HEK293 (cell line): ENCODE measurements around the gene KHDC1L.

ENCODE experiments used
- CTCF ChIA-PET: fragments of 350-600 bp; formaldehyde crosslinking; extraction: SDS; loops from one replicate; lab custom pipeline; 2021; ENCODE audit warnings: antibody characterized with exemption; lab: Yijun Ruan, JAX
- POLR2A ChIA-PET: fragments of 300-600 bp; formaldehyde crosslinking; extraction: SDS; loops from one replicate; lab custom pipeline; 2020; ENCODE audit warnings: antibody characterized with exemption, inconsistent platforms; lab: Yijun Ruan, JAX
- H3K27ac ChIP-seq: fragments of 200-500 bp; sonication (Bioruptor generic); 2 replicates; pipeline ENCODE4 v1.5.1; 2014; ENCODE audit warnings: low read depth, low read length, control low read depth, inconsistent platforms; ENCODE audit errors: extremely low read depth
- H3K36me3 ChIP-seq, 2 experiments: fragments of 200-500 bp in 1 of 2; sonication (Bioruptor generic) in 1 of 2; 1 replicate in 1 of 2; 2 replicates in 1 of 2; pipeline ENCODE4 v1.5.1; 2014 to 2017; ENCODE audit warnings: inconsistent platforms in 2 of 2, low read length in 2 of 2; ENCODE audit not compliant: control insufficient read depth in 2 of 2, insufficient read depth in 1 of 2
- H3K4me1 ChIP-seq: fragments of 200-500 bp; sonication (Bioruptor generic); 2 replicates; pipeline ENCODE4 v1.5.1; 2014; ENCODE audit warnings: mild to moderate bottlenecking, low read length, inconsistent platforms; ENCODE audit not compliant: control insufficient read depth, insufficient read depth
- H3K4me3 ChIP-seq: 2 replicates; pipeline ENCODE4 v1.5.1; 2011; ENCODE audit warnings: low read depth, mild to moderate bottlenecking, control low read depth, low read length, moderate library complexity
- H3K9me3 ChIP-seq: fragments of 200-500 bp; sonication (Bioruptor generic); 2 replicates; pipeline ENCODE4 v1.5.1; 2014; ENCODE audit warnings: low read depth, low read length, inconsistent platforms; ENCODE audit not compliant: control insufficient read depth, insufficient read depth
- GFI1B ChIP-seq: fragments of 450-650 bp; formaldehyde crosslinking; IDR thresholded peaks from 2 replicates; pipeline ENCODE4 v1.5.1; 2016; ENCODE audit warnings: missing biosample characterization, missing genetic modification characterization
- GLI2 ChIP-seq: fragments of 450-650 bp; formaldehyde crosslinking; IDR thresholded peaks from 2 replicates; pipeline ENCODE4; 2017; ENCODE audit warnings: missing biosample characterization, missing genetic modification characterization, low read depth, borderline replicate concordance
- IKZF3 ChIP-seq: fragments of 450-650 bp; IDR thresholded peaks from 2 replicates; pipeline ENCODE4 v1.5.0; 2018; ENCODE audit warnings: missing biosample characterization, mild to moderate bottlenecking, missing genetic modification characterization, moderate library complexity
- KLF16 ChIP-seq: fragments of 450-650 bp; formaldehyde crosslinking; IDR thresholded peaks from 2 replicates; pipeline ENCODE4 v1.5.1; 2017; ENCODE audit warnings: missing biosample characterization, missing genetic modification characterization
- MZF1 ChIP-seq: fragments of 450-650 bp; formaldehyde crosslinking; IDR thresholded peaks from 2 replicates; pipeline ENCODE4 v1.5.1; 2017; ENCODE audit warnings: missing biosample characterization, missing genetic modification characterization, borderline replicate concordance
- REPIN1 ChIP-seq: fragments of 450-650 bp; formaldehyde crosslinking; IDR thresholded peaks from 2 replicates; pipeline ENCODE4 v1.5.1; 2017; ENCODE audit warnings: missing biosample characterization, missing genetic modification characterization, low read depth
- ZBTB21 ChIP-seq: fragments of 450-650 bp; formaldehyde crosslinking; IDR thresholded peaks from 2 replicates; pipeline ENCODE4 v1.5.1; 2017; ENCODE audit warnings: missing biosample characterization, missing genetic modification characterization
- ZBTB8A ChIP-seq: fragments of 450-650 bp; formaldehyde crosslinking; IDR thresholded peaks from 2 replicates; pipeline ENCODE4 v1.5.1; 2016; ENCODE audit warnings: missing biosample characterization, missing genetic modification characterization
- ZNF155 ChIP-seq: fragments of 450-650 bp; formaldehyde crosslinking; IDR thresholded peaks from 2 replicates; pipeline ENCODE4 v1.5.1; 2016; ENCODE audit warnings: missing biosample characterization, missing genetic modification characterization
- ZNF184 ChIP-seq: fragments of 450-650 bp; IDR thresholded peaks from 2 replicates; pipeline ENCODE4 v1.5.1; 2018; ENCODE audit warnings: missing biosample characterization, mild to moderate bottlenecking, missing genetic modification characterization
- ZNF366 ChIP-seq: fragments of 450-650 bp; formaldehyde crosslinking; conservative IDR thresholded peaks from 2 replicates; pipeline ENCODE4 v1.5.1; 2016; ENCODE audit warnings: missing biosample characterization, missing genetic modification characterization
- ZNF394 ChIP-seq: fragments of 450-650 bp; formaldehyde crosslinking; IDR thresholded peaks from 2 replicates; pipeline ENCODE4 v1.5.1; 2016; ENCODE audit warnings: missing biosample characterization, missing genetic modification characterization, mild to moderate bottlenecking, moderate library complexity, borderline replicate concordance
- ZNF404 ChIP-seq: fragments of 450-650 bp; formaldehyde crosslinking; IDR thresholded peaks from 2 replicates; pipeline ENCODE4 v1.5.1; 2017; ENCODE audit warnings: missing biosample characterization, missing genetic modification characterization
- ZNF416 ChIP-seq: fragments of 450-650 bp; formaldehyde crosslinking; IDR thresholded peaks from 2 replicates; pipeline ENCODE4 v1.5.1; 2016; ENCODE audit warnings: missing biosample characterization, missing genetic modification characterization
- ZNF514 ChIP-seq: fragments of 450-650 bp; formaldehyde crosslinking; IDR thresholded peaks from 2 replicates; pipeline ENCODE4 v1.5.1; 2016; ENCODE audit warnings: missing biosample characterization, missing genetic modification characterization
- ZNF558 ChIP-seq: fragments of 450-650 bp; formaldehyde crosslinking; IDR thresholded peaks from 2 replicates; pipeline ENCODE4 v1.5.1; 2016; ENCODE audit warnings: missing biosample characterization, missing genetic modification characterization
- ZNF610 ChIP-seq: fragments of 450-650 bp; formaldehyde crosslinking; IDR thresholded peaks from 2 replicates; pipeline ENCODE4 v1.5.1; 2016; ENCODE audit warnings: missing biosample characterization, missing genetic modification characterization, borderline replicate concordance
- ZNF670 ChIP-seq: fragments of 450-650 bp; formaldehyde crosslinking; IDR thresholded peaks from 2 replicates; pipeline ENCODE4 v1.5.1; 2016; ENCODE audit warnings: missing biosample characterization, missing genetic modification characterization, low read depth
- ZNF747 ChIP-seq: fragments of 450-650 bp; formaldehyde crosslinking; IDR thresholded peaks from 2 replicates; pipeline ENCODE4 v1.5.1; 2016; ENCODE audit warnings: missing biosample characterization, missing genetic modification characterization
- ZNF777 ChIP-seq: fragments of 450-650 bp; formaldehyde crosslinking; IDR thresholded peaks from 2 replicates; pipeline ENCODE4 v1.5.1; 2017; ENCODE audit warnings: missing biosample characterization, missing genetic modification characterization, borderline replicate concordance
- ZNF791 ChIP-seq: fragments of 450-650 bp; formaldehyde crosslinking; IDR thresholded peaks from 2 replicates; pipeline ENCODE4 v1.5.1; 2016; ENCODE audit warnings: missing biosample characterization, missing genetic modification characterization
- ZNF792 ChIP-seq: fragments of 450-650 bp; formaldehyde crosslinking; IDR thresholded peaks from 2 replicates; pipeline ENCODE4 v1.5.1; 2016; ENCODE audit warnings: missing biosample characterization, missing genetic modification characterization
- ZNF843 ChIP-seq: fragments of 450-650 bp; formaldehyde crosslinking; IDR thresholded peaks from 2 replicates; pipeline ENCODE4 v1.5.1; 2016; ENCODE audit warnings: missing biosample characterization, missing genetic modification characterization
- TF ChIP-seq, protein P1 (sequence below): fragments of 450-650 bp; formaldehyde crosslinking; IDR thresholded peaks from 2 replicates; pipeline ENCODE4 v1.5.1; 2016; ENCODE audit warnings: missing biosample characterization, missing genetic modification characterization
- TF ChIP-seq, protein P2 (sequence below): fragments of 450-650 bp; formaldehyde crosslinking; IDR thresholded peaks from 2 replicates; pipeline ENCODE4 v1.5.1; 2017; ENCODE audit warnings: missing biosample characterization, missing genetic modification characterization
- TF ChIP-seq, protein P3 (sequence below): fragments of 450-650 bp; formaldehyde crosslinking; IDR thresholded peaks from 2 replicates; pipeline ENCODE4 v1.5.1; 2016; ENCODE audit warnings: missing biosample characterization, missing genetic modification characterization
- TF ChIP-seq, protein P4 (sequence below): fragments of 450-650 bp; formaldehyde crosslinking; IDR thresholded peaks from 2 replicates; pipeline ENCODE4 v1.5.1; 2016; ENCODE audit warnings: missing biosample characterization, missing genetic modification characterization, borderline replicate concordance

Gene KHDC1L

DNA sequence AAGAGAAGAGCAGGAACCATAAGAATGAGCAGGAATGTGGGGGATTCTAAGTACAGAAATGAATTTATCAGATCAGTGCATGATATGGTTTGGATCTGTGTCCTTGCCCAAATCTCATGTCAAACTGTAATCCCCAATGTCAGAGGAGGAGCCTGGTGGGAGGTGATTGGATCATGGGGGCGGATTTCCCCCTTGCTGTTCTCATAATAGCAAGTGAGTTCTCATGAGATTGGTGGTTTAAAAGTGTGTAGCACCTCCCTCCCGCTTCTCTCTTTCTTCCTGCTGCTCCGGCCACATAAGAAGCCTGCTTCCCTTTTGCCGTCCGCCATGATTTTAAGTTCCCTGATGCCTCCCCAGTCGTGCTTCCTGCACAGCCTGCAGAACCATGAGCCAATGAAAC, 49.2 kb downstream of the KHDC1L start:
- no peak overlapping the region for H3K27ac ChIP-seq
- CTCF ChIA-PET = interaction anchor here (1.0 to 1.4 kb wide), 2 partner anchors 761 to 766 kb away, joined by 3 to 5 read pairs; no protein-coding TSS in a partner anchor
- H3K36me3 ChIP-seq = no peaks in the 10 kb centered on the region
- no peak overlapping the region for H3K4me3 ChIP-seq
- H3K9me3 ChIP-seq = no peaks in the 10 kb centered on the region
- peaks cover 3% of the 10 kb centered on the region; the same call in 1 of the 2 replicates for H3K4me1 ChIP-seq
- POLR2A ChIA-PET = no interaction called here
- TF ChIP-seq, protein P1, sequence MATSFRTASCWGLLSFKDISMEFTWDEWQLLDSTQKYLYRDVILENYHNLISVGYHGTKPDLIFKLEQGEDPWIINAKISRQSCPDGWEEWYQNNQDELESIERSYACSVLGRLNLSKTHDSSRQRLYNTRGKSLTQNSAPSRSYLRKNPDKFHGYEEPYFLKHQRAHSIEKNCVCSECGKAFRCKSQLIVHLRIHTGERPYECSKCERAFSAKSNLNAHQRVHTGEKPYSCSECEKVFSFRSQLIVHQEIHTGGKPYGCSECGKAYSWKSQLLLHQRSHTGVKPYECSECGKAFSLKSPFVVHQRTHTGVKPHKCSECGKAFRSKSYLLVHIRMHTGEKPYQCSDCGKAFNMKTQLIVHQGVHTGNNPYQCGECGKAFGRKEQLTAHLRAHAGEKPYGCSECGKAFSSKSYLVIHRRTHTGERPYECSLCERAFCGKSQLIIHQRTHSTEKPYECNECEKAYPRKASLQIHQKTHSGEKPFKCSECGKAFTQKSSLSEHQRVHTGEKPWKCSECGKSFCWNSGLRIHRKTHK (tag by site-specific recombination) = no peak
- no peak for TF ChIP-seq GLI2 (tag by site-specific recombination)
- no peak for TF ChIP-seq ZNF184
- no peak for TF ChIP-seq IKZF3
- no peak for TF ChIP-seq KLF16 (tag by site-specific recombination)
- no peak for TF ChIP-seq ZNF394 (tag by site-specific recombination)
- no peak for TF ChIP-seq REPIN1
- TF ChIP-seq, protein P2, sequence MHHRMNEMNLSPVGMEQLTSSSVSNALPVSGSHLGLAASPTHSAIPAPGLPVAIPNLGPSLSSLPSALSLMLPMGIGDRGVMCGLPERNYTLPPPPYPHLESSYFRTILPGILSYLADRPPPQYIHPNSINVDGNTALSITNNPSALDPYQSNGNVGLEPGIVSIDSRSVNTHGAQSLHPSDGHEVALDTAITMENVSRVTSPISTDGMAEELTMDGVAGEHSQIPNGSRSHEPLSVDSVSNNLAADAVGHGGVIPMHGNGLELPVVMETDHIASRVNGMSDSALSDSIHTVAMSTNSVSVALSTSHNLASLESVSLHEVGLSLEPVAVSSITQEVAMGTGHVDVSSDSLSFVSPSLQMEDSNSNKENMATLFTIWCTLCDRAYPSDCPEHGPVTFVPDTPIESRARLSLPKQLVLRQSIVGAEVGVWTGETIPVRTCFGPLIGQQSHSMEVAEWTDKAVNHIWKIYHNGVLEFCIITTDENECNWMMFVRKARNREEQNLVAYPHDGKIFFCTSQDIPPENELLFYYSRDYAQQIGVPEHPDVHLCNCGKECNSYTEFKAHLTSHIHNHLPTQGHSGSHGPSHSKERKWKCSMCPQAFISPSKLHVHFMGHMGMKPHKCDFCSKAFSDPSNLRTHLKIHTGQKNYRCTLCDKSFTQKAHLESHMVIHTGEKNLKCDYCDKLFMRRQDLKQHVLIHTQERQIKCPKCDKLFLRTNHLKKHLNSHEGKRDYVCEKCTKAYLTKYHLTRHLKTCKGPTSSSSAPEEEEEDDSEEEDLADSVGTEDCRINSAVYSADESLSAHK (tag by site-specific recombination) = no peak
- no peak for TF ChIP-seq ZNF514
- TF ChIP-seq ZBTB21 = no peak
- no peak for TF ChIP-seq ZNF777 (tag by site-specific recombination)
- TF ChIP-seq ZNF843 = no peak
- no peak for TF ChIP-seq ZNF155 (tag by site-specific recombination)
- TF ChIP-seq ZNF558 (tag by site-specific recombination) = no peak
- no peak for TF ChIP-seq MZF1 (tag by site-specific recombination)
- TF ChIP-seq ZNF416 (tag by site-specific recombination) = no peak

DNA sequence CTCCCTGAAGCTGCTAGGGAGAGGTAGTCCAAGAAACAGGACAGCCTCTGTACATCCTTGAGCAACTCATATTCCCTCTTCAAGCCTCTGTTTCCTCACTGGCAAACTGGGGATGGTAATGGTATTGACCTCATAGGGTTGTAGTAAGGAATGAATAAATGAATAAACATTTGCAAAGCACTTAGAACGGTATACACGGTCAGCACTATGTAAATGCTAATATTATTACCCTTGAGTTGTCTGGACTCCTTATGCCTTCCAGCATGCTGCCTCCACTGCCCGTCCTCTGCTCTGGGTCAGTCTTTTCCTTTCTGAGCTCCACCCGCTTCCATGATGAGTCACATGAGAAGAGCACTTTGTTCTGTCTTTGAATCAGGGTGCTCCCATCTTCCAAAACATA, 50.6 kb downstream of the KHDC1L start:
- no peaks in the 10 kb centered on the region for H3K36me3 ChIP-seq
- CTCF ChIA-PET = interaction anchor here (0.7 to 1.4 kb wide), 3 partner anchors 8 to 44 kb away, joined by 3 to 6 read pairs (median 4); no protein-coding TSS in a partner anchor
- H3K4me3 ChIP-seq = no peak overlapping the region
- H3K4me1 ChIP-seq = peaks cover 3% of the 10 kb centered on the region; the same call in 1 of the 2 replicates
- POLR2A ChIA-PET = no interaction called here
- H3K9me3 ChIP-seq = no peaks in the 10 kb centered on the region
- no peak overlapping the region for H3K27ac ChIP-seq
- TF ChIP-seq ZNF610 (tag by site-specific recombination) = no peak
- TF ChIP-seq, protein P3, sequence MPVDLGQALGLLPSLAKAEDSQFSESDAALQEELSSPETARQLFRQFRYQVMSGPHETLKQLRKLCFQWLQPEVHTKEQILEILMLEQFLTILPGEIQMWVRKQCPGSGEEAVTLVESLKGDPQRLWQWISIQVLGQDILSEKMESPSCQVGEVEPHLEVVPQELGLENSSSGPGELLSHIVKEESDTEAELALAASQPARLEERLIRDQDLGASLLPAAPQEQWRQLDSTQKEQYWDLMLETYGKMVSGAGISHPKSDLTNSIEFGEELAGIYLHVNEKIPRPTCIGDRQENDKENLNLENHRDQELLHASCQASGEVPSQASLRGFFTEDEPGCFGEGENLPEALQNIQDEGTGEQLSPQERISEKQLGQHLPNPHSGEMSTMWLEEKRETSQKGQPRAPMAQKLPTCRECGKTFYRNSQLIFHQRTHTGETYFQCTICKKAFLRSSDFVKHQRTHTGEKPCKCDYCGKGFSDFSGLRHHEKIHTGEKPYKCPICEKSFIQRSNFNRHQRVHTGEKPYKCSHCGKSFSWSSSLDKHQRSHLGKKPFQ (tag by site-specific recombination) = no peak
- no peak for TF ChIP-seq ZNF366 (tag by site-specific recombination)
- TF ChIP-seq ZBTB8A (tag by site-specific recombination) = no peak
- no peak for TF ChIP-seq ZNF747 (tag by site-specific recombination)
- TF ChIP-seq ZNF792 (tag by site-specific recombination) = no peak
- no peak for TF ChIP-seq ZNF670
- no peak for TF ChIP-seq ZNF404 (tag by site-specific recombination)
- TF ChIP-seq GFI1B (tag by site-specific recombination) = no peak
- TF ChIP-seq, protein P4, sequence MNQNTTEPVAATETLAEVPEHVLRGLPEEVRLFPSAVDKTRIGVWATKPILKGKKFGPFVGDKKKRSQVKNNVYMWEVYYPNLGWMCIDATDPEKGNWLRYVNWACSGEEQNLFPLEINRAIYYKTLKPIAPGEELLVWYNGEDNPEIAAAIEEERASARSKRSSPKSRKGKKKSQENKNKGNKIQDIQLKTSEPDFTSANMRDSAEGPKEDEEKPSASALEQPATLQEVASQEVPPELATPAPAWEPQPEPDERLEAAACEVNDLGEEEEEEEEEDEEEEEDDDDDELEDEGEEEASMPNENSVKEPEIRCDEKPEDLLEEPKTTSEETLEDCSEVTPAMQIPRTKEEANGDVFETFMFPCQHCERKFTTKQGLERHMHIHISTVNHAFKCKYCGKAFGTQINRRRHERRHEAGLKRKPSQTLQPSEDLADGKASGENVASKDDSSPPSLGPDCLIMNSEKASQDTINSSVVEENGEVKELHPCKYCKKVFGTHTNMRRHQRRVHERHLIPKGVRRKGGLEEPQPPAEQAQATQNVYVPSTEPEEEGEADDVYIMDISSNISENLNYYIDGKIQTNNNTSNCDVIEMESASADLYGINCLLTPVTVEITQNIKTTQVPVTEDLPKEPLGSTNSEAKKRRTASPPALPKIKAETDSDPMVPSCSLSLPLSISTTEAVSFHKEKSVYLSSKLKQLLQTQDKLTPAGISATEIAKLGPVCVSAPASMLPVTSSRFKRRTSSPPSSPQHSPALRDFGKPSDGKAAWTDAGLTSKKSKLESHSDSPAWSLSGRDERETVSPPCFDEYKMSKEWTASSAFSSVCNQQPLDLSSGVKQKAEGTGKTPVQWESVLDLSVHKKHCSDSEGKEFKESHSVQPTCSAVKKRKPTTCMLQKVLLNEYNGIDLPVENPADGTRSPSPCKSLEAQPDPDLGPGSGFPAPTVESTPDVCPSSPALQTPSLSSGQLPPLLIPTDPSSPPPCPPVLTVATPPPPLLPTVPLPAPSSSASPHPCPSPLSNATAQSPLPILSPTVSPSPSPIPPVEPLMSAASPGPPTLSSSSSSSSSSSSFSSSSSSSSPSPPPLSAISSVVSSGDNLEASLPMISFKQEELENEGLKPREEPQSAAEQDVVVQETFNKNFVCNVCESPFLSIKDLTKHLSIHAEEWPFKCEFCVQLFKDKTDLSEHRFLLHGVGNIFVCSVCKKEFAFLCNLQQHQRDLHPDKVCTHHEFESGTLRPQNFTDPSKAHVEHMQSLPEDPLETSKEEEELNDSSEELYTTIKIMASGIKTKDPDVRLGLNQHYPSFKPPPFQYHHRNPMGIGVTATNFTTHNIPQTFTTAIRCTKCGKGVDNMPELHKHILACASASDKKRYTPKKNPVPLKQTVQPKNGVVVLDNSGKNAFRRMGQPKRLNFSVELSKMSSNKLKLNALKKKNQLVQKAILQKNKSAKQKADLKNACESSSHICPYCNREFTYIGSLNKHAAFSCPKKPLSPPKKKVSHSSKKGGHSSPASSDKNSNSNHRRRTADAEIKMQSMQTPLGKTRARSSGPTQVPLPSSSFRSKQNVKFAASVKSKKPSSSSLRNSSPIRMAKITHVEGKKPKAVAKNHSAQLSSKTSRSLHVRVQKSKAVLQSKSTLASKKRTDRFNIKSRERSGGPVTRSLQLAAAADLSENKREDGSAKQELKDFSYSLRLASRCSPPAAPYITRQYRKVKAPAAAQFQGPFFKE = no peak
- TF ChIP-seq ZNF791 (tag by site-specific recombination) = no peak
